Stromal cell of bone marrow (primary cell): ENCODE measurements around the gene VAPA.
A peak's percentile ranks its signal among the peaks of the same experiment; 100 is the strongest.

Experiments used
- DNase-seq: peaks from one replicate; pipeline ENCODE4 v3.0.0-alpha.2; 2012; ENCODE audit warnings: low read depth

Gene VAPA

GRCh38 chr18:10006311-10006893 is 92.6 kb downstream of the VAPA start:
- DNase-seq: peak; percentile 33

GRCh38 chr18:10008006-10008647 is 94.3 kb downstream of the VAPA start:
- DNase-seq: no peak
